Iris pigment epithelial cell (primary cell): Measurements from ENCODE around the gene HYI.
"Not testable (repeated sequence)": the region's sequence is repeated elsewhere in the genome, so short reads cannot be mapped to it uniquely, and the experiment has no call there.

Experiments
- DNase-seq: peaks from one replicate; pipeline ENCODE4 v3.0.0-alpha.2; 2011; ENCODE audit warnings: low read depth

Gene HYI

DNA sequence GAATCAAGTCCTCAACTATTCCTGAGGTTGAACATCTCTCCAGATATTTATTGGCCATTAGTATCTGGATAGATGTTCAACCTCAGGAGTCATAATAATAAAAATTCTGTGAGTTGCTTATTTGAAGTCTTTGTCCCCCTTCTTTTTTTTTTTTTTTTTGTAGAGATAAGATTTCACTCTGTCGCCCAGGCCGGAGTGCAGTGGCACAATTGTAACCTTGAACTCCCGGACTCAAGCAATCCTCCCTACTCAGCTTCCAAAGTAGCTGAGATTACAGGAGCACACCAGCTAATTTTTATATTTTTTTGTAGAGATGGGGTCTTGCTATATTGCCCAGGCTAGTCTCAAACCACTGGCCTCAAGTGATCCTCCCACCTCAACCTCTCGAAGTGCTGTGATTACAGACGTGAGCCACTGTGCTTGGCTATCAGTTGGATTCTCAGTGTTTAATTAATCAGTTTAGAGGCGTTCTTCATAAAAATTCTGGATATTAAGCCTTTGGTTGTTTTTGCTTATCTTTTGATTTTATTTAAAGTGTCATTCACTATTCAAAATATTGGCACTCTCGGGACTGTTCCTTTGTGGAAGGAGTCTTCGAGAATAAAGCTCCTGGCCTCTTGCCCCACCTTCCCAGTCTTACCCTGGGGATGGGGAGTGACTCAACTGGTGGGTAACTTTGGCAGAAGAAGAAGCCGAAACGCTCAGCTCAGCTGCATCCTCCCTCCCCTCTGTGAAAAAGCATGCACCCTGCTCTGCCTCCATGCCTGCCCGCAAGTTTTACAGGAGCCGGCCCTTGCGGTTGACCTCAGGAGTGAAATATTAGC lies 11.2 kb upstream of the HYI start:
- DNase-seq = no peak

DNA sequence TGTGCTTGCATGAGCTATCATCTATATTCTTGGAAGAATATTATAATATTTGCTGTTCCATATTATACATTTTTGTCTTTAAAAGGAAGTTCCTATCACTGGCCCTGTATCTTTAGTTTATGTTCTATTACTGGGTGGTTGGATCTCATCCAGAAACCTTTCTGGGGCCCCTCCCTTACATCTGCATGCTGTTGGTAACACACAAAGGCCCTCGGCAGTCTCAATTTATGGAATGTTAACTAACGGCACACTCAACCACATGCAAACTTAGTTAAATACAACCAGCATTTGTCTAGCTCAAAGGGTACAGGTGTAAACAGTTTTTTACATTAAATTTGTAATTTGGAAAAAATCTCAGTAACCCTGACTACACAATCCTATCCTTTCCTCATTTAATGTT lies 9.7 kb upstream of the HYI start:
- peak; percentile 12 for DNase-seq

- peak; percentile 71 for DNase-seq
Observed at GRCh38 chr1:43460988-43461693, 7.4 kb upstream of the HYI start.

DNA sequence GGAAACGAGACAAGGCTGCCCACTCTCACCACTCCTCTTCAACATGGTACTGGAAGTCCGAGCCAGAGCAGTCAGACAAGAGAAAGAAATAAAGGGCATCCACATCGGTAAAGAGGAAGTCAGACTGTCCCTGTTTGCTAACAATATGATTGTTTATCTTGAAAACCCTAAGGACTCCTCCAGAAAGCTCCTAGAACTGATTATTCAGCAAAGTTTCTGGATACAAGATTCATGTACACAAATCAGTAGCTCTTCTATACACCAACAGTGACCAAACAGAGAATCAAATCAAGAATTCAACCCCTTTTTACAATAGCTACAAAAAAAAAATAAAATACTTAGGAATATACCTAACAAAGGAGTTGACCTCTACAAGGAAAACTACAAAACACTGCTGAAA lies 4.6 kb upstream of the HYI start:
- not testable (repeated sequence) for DNase-seq

- no peak for DNase-seq
Observed at GRCh38 chr1:43455213-43455889, 1.6 kb upstream of the HYI start.

DNA sequence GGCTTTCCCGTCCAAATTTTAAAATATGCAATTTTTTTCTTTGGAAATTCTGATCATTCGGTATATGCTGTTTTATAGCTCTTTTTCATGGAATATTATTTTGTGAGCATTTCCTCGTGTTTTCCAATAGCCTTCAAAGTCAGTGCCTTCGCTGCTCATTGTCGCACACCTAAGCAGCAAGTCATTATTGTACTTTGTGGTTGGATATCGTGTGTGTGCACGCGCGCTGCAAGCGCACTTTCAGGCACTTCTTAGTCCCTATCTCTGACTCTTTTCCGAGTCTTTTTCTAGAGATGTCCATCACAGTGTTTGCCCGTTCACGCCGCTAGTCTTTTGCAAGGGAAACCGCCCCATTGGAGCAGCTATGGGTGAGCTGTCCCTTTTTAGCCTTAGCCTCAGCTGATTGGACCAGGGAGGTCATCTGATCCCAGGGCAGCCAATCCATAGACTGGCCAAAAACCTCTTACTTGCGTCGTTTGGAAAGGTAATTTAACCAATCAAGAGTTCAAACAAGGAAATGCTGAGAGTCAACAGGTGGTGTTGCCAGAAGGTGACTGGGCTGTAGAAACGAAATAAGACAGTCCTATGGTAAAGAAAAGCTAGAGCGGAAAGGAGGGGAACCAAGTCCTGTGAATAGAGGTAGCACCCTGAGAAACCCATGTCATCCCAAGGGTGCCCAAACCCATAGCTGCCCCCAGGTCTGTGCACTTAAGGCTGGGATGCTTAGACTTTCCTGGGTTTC lies 710 bp upstream of the HYI start:
- peak; percentile 93 for DNase-seq

- peak; percentile 39 for DNase-seq
Observed at GRCh38 chr1:43452789-43453441, 816 bp downstream of the HYI start.

DNA sequence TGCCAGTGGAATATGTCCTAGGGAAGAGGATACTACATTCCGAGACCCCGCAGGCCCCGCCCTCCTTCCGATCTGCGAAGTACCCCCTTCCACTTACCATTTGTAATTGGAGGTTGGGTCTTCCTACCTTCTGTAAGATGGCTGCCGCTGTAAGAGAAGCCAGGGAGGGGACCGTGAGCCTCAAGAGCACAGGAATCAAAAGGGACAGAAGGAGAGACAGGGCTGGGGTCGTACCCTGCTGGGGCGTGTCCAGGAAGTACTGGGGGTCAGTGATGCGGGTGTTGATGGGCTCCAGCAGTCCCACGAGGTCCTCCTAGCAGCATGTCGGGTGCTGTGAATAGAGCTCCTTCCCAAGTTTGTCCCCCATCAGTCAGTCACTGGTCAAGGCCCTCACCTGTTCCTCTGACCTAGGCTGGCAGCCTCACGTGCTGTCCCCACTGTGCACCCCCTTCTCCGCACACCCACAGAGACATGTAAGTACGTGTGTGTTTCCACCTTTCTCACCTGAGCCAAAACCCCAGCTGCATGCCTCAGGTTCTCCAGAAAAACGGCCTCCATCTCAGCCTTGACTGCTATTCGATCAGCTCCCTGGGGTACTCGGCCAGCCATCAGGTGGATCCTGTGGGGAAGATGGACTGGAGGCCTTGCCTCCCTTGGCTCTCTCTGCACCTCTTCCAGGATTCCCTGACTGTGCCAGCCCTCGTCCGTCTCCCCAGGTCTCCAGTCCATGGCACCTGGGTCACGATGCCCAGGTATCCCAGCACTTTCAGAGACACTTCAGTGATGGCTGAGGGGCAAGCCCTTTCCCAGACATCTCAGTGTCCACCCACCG lies 1.8 kb downstream of the HYI start:
- DNase-seq = no peak

- DNase-seq = no peak
Observed at GRCh38 chr1:43451157-43451591, 2.6 kb downstream of the HYI start.

- DNase-seq = no peak
Observed at GRCh38 chr1:43450251-43450941, 3.3 kb downstream of the HYI start.

DNA sequence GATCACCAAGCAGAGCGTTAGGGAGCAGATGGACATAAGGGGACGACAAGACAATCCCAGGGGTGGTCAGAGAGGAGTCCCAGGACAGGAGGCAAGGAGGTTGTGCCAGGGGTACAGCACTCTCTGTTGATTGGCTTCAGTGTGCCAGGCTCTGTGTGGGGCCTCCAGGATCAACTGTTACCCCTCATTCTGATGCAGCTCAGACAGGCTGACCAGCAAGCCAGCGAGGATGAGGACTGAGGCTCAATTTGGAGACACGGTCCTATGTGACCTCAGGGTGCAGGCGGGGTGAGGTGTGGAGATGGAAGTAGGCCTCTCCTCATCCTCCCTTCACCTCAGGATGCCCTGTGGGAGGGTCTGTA lies 4.0 kb downstream of the HYI start:
- DNase-seq = no peak

DNA sequence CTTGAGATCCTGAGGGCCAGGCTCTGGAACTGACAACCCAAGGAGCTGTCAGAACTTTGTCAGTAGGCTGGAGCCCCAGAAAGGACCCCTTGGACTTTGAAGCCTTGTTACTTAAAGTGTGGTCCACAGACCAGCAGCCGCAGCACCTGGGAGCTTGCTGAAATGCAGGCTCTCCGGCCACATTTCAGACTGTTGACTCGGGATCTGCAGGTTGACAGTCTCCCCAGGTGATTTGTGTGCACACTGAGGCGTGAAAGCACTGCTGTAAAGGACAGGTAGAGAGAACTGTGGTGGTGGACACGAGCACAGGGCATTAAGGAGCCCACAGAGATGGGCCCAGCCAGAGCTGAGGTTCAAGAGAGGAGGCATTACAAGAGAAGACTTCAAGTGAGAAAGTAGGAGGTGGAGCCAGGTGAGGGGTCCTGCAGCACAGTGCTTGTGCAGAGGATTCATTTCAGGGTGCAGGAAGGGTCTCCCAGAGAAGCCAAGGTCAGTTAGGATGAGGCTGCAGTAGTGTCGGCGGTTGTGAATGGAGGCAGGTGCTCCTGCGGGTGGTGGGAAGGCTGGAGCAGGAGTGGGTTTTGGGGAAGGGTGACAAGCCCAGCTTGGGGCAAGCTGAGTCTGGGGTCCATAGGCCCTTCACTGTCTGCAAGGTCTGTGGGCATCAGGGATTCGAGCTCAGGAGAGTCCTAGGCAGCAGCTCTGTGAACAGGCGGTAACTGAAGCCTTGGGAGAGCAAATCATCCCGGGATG lies 4.6 kb downstream of the HYI start:
- DNase-seq = no peak

DNA sequence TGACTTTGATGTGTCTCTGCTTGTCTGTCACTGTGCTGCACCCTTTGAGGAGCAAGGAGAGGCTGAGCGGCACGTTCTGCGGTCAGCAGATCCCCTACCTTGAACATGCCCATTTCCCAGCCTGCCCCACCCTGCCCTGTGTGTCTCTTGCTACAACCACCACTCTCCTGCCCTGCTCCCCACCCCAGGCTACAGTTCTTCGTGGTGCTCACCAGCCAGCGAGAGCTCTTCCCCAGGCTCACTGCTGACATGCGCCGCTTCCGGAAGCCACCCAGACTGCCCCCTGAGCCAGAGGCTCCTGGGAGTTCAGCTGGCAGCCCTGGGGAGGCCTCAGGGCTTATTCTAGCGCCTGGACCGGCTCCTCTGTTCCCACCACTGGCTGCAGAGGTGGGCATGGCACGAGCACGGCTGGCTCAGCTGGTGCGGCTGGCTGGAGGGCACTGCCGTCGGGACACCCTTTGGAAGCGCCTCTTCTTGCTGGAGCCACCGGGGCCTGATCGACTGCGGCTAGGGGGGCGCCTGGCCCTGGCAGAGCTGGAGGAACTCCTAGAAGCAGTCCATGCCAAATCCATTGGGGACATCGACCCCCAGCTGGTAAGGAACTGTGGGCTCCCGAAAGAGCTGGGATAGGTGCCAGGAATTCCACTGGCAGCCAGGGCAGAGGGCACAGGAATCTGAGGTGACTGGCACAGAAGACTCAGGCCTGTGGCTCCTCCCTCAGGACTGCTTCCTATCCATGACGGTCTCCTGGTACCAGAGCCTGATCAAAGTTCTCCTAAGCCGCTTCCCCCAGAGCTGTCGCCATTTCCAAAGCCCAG lies 5.6 kb downstream of the HYI start:
- DNase-seq = no peak

- DNase-seq = no peak
Observed at GRCh38 chr1:43446881-43447835, 6.6 kb downstream of the HYI start.

DNA sequence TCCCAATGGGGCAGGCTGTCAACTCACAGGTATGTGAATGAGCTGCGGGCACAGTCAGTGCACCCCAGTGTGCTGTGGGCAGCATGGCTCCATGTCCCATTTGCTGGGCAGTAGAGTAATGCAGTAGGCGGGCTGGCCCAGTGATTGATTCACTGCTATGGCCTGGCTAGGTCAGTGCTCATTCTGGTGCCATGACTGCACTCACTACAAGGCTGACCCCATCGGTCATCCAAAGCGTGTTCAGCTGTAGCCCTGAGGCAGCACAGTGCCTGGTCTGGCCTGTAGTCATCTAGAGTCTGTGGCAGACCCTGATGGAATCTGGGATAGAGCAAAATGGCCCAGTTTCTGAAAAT lies 7.4 kb downstream of the HYI start:
- DNase-seq = no peak

DNA sequence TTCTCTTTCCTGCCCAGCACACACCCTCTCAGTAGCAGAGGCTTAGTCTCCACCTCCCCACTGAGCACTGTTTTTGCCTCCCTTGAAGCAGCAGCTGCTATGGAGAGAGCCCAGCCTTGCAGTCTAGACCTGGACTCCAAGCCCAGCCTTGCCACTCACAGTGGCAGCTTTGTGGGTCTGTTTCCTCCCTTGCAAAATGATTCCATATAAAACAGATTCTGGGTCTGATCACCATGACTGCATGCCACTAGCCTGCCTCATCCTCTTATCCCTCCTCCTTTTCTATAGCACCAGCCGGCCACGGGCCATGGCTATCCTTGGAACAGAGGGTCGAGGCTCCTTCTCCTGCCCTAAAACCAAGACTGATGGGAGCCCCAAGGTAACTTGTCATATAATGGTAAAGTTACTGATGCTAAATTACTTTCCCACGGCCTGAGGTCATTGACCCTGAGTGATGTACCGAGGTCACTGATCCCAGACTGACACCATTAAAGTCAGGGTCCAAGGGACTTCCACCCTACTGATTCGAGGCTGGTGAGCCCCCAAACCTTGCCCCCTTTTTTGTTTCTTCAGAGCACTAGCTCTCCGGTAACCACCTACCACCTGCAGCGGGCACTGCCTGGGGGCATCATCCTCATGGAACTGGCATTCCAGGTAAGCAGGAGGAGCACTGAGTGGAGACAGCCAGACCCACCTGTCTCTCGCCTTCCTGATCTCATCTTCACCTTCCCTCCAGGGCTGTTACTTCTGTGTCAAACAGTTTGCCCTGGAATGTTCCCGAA lies 7.9 kb downstream of the HYI start:
- no peak for DNase-seq

DNA sequence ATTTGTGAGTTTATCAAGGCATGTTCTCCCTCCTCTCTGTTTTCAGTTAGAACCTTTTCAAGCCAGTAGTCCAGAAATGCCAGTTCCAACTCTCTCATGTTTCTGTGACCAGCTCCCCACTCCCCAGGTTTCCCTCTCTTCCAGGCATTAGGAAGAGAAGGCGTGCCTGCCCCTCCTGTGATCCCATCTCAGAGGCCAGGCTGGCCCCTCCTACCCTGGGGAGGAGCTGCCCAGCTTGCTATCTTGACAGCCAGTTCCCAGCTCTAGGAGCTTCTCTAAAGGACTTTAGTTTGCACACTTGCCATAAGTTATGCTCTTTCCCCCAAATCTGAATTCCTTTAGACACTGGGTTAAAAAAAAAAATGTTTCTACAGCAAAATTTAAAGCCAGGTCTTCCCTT lies 8.9 kb downstream of the HYI start:
- DNase-seq = peak; percentile 20
